Transverse colon (tissue), 4 donors: Measurements from ENCODE around the gene HAGHL.
"Not testable (repeated sequence)": the region's sequence is repeated elsewhere in the genome, so short reads cannot be mapped to it uniquely, and the experiment has no call there.

Experiments
- CTCF ChIP-seq, 5 experiments: fragments of 200-600 bp in 3 of 5; fragments of 450-650 bp in 2 of 5; sonication (generic) in 3 of 5; IDR thresholded peaks; 1 replicate in 2 of 5; 2 replicates in 3 of 5; pipeline ENCODE4 v1.5.1; 2016 to 2017; ENCODE audit warnings: antibody characterized with exemption in 5 of 5, inconsistent platforms in 3 of 5, mild to moderate bottlenecking in 2 of 5, moderate library complexity in 1 of 5
- EP300 ChIP-seq: sonication (generic); formaldehyde crosslinking; IDR thresholded peaks from one replicate; pipeline ENCODE4 v1.6.1; 2017; ENCODE audit warnings: antibody characterized with exemption, low read depth
- POLR2A ChIP-seq: fragments of 450-650 bp; IDR thresholded peaks from one replicate; pipeline ENCODE4 v1.6.1; 2016; ENCODE audit warnings: antibody characterized with exemption, mild to moderate bottlenecking, moderate library complexity
- POLR2AphosphoS5 ChIP-seq, 3 donors: sonication (generic); formaldehyde crosslinking; IDR thresholded peaks; one replicate each; pipeline ENCODE4 v1.6.1; 2016; ENCODE audit warnings: antibody characterized with exemption in 3 of 3

- TF ChIP-seq POLR2A; CTCF (IDR thresholded peaks at IDR 0.05); EP300; POLR2AphosphoS5 (IDR thresholded peaks at IDR 0.05): not testable (repeated sequence)
Measured at GRCh38 chr16:742894-743293, 16.0 kb downstream of the HAGHL start.
